Measurements from ENCODE around the gene SORCS2. TPM values are rescaled to one million over a fixed set of nuclear protein-coding genes. Genes with fewer than 3 reads are reported as not detected.

The SORCS2 gene
- total RNA-seq, 1 donor from 2014 or later, result 5.2 TPM

DNA sequence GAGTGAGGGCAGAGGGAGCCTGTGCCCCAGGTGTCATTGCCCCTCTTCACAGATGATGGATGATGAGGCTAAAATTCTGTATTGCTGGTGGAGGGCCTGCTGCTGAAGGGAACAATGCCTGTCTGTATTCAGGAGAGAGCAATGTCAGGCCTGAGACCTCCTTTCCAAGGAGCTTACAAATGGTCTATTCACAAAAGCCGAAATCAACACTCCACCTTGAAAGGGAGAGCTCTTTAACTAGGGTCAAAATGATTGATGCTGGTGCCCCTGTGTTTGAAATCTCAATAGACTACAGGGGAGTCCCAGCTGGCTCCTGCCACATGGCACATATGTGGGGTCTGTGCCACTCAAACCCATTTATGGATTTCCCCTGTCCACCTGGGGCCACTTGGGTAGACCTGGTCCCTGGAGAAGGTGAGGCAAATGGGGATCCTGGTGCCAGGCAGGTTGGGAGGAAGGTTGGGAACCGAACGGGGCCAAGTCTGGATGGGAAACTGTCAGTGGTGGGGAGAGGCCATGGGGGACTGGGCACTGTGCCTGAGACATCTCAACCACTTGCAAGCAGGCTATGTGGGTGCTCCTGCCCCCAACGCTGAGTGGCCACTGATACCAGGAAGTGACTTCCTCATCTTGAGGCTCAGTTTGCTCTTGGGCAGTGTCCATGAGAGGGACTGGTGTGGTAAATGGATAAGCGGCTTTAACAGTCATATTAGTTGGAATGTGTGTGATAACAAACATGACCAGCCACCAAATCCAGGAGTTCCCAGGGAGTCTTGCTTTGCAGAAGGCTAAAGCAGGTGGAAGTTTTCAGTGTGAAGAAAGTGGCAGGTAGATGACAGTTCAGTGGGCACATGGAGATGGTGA lies 466.2 kb downstream of the SORCS2 start:
- Mint-ChIP-seq H3K27ac (no peak overlapping the region), H3K27me3 (ENCODE audit: insufficient read depth, low read depth) (peaks cover 6% of the 10 kb centered on the region), H3K4me3 (no peak overlapping the region), H3K36me3 (no peaks in the 10 kb centered on the region), H3K9me3 (no peaks in the 10 kb centered on the region), H3K4me1 (peaks cover 30% of the 10 kb centered on the region)
- Histone ChIP-seq H3K9ac (no peak overlapping the region), H3K4me2 (no peak overlapping the region), H2AFZ (replicated peaks) (no peak overlapping the region), H3K36me3 (no peaks in the 10 kb centered on the region), H3F3A (ENCODE audit: low read depth) (no peaks in the 10 kb centered on the region), H3K9me3 (ENCODE audit: low read depth) (no peaks in the 10 kb centered on the region), H4K20me1 (ENCODE audit: low read depth) (no peaks in the 10 kb centered on the region), H3K79me2 (ENCODE audit: low read depth) (no peaks in the 10 kb centered on the region), H3K27me3 (no peaks in the 10 kb centered on the region), H3K27ac (no peak overlapping the region), H3K4me1 (no peaks in the 10 kb centered on the region), H3K4me3 (no peak overlapping the region)
- TF ChIP-seq, protein P1, sequence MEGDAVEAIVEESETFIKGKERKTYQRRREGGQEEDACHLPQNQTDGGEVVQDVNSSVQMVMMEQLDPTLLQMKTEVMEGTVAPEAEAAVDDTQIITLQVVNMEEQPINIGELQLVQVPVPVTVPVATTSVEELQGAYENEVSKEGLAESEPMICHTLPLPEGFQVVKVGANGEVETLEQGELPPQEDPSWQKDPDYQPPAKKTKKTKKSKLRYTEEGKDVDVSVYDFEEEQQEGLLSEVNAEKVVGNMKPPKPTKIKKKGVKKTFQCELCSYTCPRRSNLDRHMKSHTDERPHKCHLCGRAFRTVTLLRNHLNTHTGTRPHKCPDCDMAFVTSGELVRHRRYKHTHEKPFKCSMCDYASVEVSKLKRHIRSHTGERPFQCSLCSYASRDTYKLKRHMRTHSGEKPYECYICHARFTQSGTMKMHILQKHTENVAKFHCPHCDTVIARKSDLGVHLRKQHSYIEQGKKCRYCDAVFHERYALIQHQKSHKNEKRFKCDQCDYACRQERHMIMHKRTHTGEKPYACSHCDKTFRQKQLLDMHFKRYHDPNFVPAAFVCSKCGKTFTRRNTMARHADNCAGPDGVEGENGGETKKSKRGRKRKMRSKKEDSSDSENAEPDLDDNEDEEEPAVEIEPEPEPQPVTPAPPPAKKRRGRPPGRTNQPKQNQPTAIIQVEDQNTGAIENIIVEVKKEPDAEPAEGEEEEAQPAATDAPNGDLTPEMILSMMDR (IDR thresholded peaks at IDR 0.05), result no peak
- TF ChIP-seq EZH2 (IDR thresholded peaks at IDR 0.05) (no peak), EZH2phosphoT487 (IDR thresholded peaks at IDR 0.05) (no peak)
- no peak for DNase-seq (ENCODE audit: low spot score)

DNA sequence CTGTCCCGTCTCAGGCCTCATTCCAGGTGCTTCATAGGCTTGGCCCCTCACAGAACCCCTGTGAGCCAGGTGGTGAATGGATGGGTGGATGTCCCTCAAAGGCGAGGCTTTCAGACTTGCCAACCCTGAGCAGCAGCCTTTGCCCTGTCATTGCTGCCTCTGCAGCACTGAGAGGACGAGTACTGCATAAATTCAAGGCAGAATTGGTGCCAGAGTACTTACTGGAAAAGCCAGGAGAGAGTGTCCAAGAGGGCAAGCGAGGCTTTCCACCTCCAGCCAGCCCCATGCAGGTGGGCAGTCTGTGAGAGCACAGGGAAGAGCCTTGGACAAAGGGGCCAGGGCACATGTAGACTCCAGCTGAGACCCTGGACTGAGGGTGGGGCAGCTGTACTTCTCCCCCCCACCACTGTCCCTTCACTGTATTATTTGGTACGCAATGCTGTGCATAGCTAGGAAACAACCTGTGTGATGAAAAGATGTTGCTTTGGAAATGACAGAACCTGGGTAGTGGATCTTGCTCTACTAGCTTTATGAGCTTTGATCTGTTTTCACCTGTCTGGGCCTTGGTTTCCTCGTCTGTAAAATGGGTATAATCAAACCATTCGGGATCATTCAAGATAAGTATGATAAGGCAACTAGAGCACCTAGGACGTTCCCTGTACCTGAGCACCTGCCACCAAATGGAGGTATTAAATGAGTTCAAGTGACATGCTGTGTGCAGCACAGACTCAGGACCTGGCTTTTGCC lies 467.3 kb downstream of the SORCS2 start:
- H3K4me3 ChIP-seq, result no peak overlapping the region
- Mint-ChIP-seq H3K36me3 (no peaks in the 10 kb centered on the region), H3K9me3 (no peaks in the 10 kb centered on the region), H3K27me3 (ENCODE audit: insufficient read depth, low read depth) (peaks cover 2% of the 10 kb centered on the region), H3K4me1 (peaks cover 21% of the 10 kb centered on the region), H3K4me3 (no peak overlapping the region), H3K27ac (no peak overlapping the region)
- no peak overlapping the region for H2AFZ ChIP-seq (replicated peaks)
- H3K27me3 ChIP-seq, result no peaks in the 10 kb centered on the region
- DNase-seq (ENCODE audit: low spot score), result no peak
- H3K9me3 ChIP-seq (ENCODE audit: low read depth), result no peaks in the 10 kb centered on the region
- no peak overlapping the region for H3K9ac ChIP-seq
- H4K20me1 ChIP-seq (ENCODE audit: low read depth), result no peaks in the 10 kb centered on the region
- no peaks in the 10 kb centered on the region for H3K4me1 ChIP-seq
- H3K4me2 ChIP-seq, result no peak overlapping the region
- TF ChIP-seq EZH2phosphoT487 (IDR thresholded peaks at IDR 0.05), result no peak
- TF ChIP-seq EZH2 (IDR thresholded peaks at IDR 0.05), result no peak
- TF ChIP-seq, protein P1 (IDR thresholded peaks at IDR 0.05), result no peak
- H3F3A ChIP-seq (ENCODE audit: low read depth), result no peaks in the 10 kb centered on the region
- no peaks in the 10 kb centered on the region for H3K79me2 ChIP-seq (ENCODE audit: low read depth)
- H3K27ac ChIP-seq, result no peak overlapping the region
- no peaks in the 10 kb centered on the region for H3K36me3 ChIP-seq

GRCh38 chr4:7660176-7661039 lies 468.1 kb downstream of the SORCS2 start:
- TF ChIP-seq, protein P1 (IDR thresholded peaks at IDR 0.05), result no peak
- TF ChIP-seq EZH2phosphoT487 (IDR thresholded peaks at IDR 0.05) (no peak), EZH2 (IDR thresholded peaks at IDR 0.05) (no peak)
- no peak for DNase-seq (ENCODE audit: low spot score)
- no peaks in the 10 kb centered on the region for H3K36me3 Mint-ChIP-seq
- no peak overlapping the region for H3K4me2 ChIP-seq
- no peak overlapping the region for H3K27ac Mint-ChIP-seq
- H3K4me3 ChIP-seq, result no peak overlapping the region
- H3K9ac ChIP-seq, result no peak overlapping the region
- H3K36me3 ChIP-seq, result no peaks in the 10 kb centered on the region
- no peaks in the 10 kb centered on the region for H3K4me1 ChIP-seq
- H3K4me1 Mint-ChIP-seq, result peaks cover 13% of the 10 kb centered on the region
- no peaks in the 10 kb centered on the region for H3K27me3 ChIP-seq
- H4K20me1 ChIP-seq (ENCODE audit: low read depth), result no peaks in the 10 kb centered on the region
- peaks cover 2% of the 10 kb centered on the region for H3K27me3 Mint-ChIP-seq (ENCODE audit: insufficient read depth, low read depth)
- H2AFZ ChIP-seq (replicated peaks), result no peak overlapping the region
- H3K9me3 ChIP-seq (ENCODE audit: low read depth), result no peaks in the 10 kb centered on the region
- H3K79me2 ChIP-seq (ENCODE audit: low read depth), result no peaks in the 10 kb centered on the region
- no peak overlapping the region for H3K4me3 Mint-ChIP-seq
- no peaks in the 10 kb centered on the region for H3F3A ChIP-seq (ENCODE audit: low read depth)
- H3K9me3 Mint-ChIP-seq, result no peaks in the 10 kb centered on the region
- no peak overlapping the region for H3K27ac ChIP-seq

All from neural progenitor cell (in vitro differentiated cells).